ENCODE measurements around the gene MYOZ2.
A peak's percentile ranks its signal among the peaks of the same experiment; 100 is the strongest.

The MYOZ2 gene

GRCh38 chr4:119212234-119212963 is 76.8 kb downstream of the MYOZ2 start, which contains the start of gene USP53:
Gene USP53 (plus strand): TSS chr4:119212713. CDS start chr4:119239760, 27,047 bp downstream.
- peak within 1 kb of the TSS; percentile 89 for H3K4me3 ChIP-seq (ENCODE audit: low read depth, low read length)
- peaks cover 2% of the 10 kb centered on the region for H3K36me3 ChIP-seq (ENCODE audit: control insufficient read depth, insufficient read depth, low read length)
- peaks cover 26% of the 10 kb centered on the region for H3K4me1 ChIP-seq (ENCODE audit: control insufficient read depth, insufficient read depth, low read length)
- peak within 1 kb of the TSS; percentile 99 for H3K27ac ChIP-seq (ENCODE audit: low read depth, low read length)
- peak within 1 kb of the TSS; percentile 93 for H3K9ac ChIP-seq (ENCODE audit: low read depth, low read length)
- peaks cover 9% of the 10 kb centered on the region; the same call in 1 of the 2 replicates for H3K27me3 ChIP-seq (ENCODE audit: control insufficient read depth, insufficient read depth, low read length)
- no peaks in the 10 kb centered on the region for H3K9me3 ChIP-seq (ENCODE audit: control insufficient read depth, insufficient read depth, low read length)

- H3K27ac ChIP-seq (ENCODE audit: low read depth, low read length), result peak overlapping the region; percentile 99
- H3K9ac ChIP-seq (ENCODE audit: low read depth, low read length), result peak overlapping the region; percentile 85
- H3K36me3 ChIP-seq (ENCODE audit: control insufficient read depth, insufficient read depth, low read length), result peaks cover 9% of the 10 kb centered on the region
- H3K4me1 ChIP-seq (ENCODE audit: control insufficient read depth, insufficient read depth, low read length), result peaks cover 26% of the 10 kb centered on the region
- peaks cover 9% of the 10 kb centered on the region; the same call in 1 of the 2 replicates for H3K27me3 ChIP-seq (ENCODE audit: control insufficient read depth, insufficient read depth, low read length)
- no peaks in the 10 kb centered on the region for H3K9me3 ChIP-seq (ENCODE audit: control insufficient read depth, insufficient read depth, low read length)
- H3K4me3 ChIP-seq (ENCODE audit: low read depth, low read length), result peak overlapping the region; percentile 89
These were observed 77.5 kb downstream of the MYOZ2 start for GRCh38 chr4:119212964-119213606.

- H3K9ac ChIP-seq (ENCODE audit: low read depth, low read length), result no peak overlapping the region
- no peaks in the 10 kb centered on the region for H3K9me3 ChIP-seq (ENCODE audit: control insufficient read depth, insufficient read depth, low read length)
- peaks cover 6% of the 10 kb centered on the region; the same call in 1 of the 2 replicates for H3K4me1 ChIP-seq (ENCODE audit: control insufficient read depth, insufficient read depth, low read length)
- no peak overlapping the region for H3K4me3 ChIP-seq (ENCODE audit: low read depth, low read length)
- H3K27me3 ChIP-seq (ENCODE audit: control insufficient read depth, insufficient read depth, low read length), result no peaks in the 10 kb centered on the region
- H3K36me3 ChIP-seq (ENCODE audit: control insufficient read depth, insufficient read depth, low read length), result peaks cover 50% of the 10 kb centered on the region
- no peak overlapping the region for H3K27ac ChIP-seq (ENCODE audit: low read depth, low read length)
These were observed 82.5 kb downstream of the MYOZ2 start for GRCh38 chr4:119218093-119218492.

- Histone ChIP-seq H3K27ac (ENCODE audit: low read depth, low read length) (no peak overlapping the region), H3K36me3 (ENCODE audit: control insufficient read depth, insufficient read depth, low read length) (peaks cover 50% of the 10 kb centered on the region), H3K9ac (ENCODE audit: low read depth, low read length) (no peak overlapping the region), H3K4me1 (ENCODE audit: control insufficient read depth, insufficient read depth, low read length) (no peaks in the 10 kb centered on the region), H3K9me3 (ENCODE audit: control insufficient read depth, insufficient read depth, low read length) (no peaks in the 10 kb centered on the region), H3K27me3 (ENCODE audit: control insufficient read depth, insufficient read depth, low read length) (no peaks in the 10 kb centered on the region), H3K4me3 (ENCODE audit: low read depth, low read length) (no peak overlapping the region)
These were observed 85.8 kb downstream of the MYOZ2 start for GRCh38 chr4:119221412-119221811.

- Histone ChIP-seq H3K27me3 (ENCODE audit: control insufficient read depth, insufficient read depth, low read length) (no peaks in the 10 kb centered on the region), H3K27ac (ENCODE audit: low read depth, low read length) (no peak overlapping the region), H3K4me1 (ENCODE audit: control insufficient read depth, insufficient read depth, low read length) (no peaks in the 10 kb centered on the region), H3K9ac (ENCODE audit: low read depth, low read length) (no peak overlapping the region), H3K9me3 (ENCODE audit: control insufficient read depth, insufficient read depth, low read length) (no peaks in the 10 kb centered on the region), H3K4me3 (ENCODE audit: low read depth, low read length) (no peak overlapping the region), H3K36me3 (ENCODE audit: control insufficient read depth, insufficient read depth, low read length) (peaks cover 10% of the 10 kb centered on the region)
These were observed 92.1 kb downstream of the MYOZ2 start for GRCh38 chr4:119227690-119228089.

- Histone ChIP-seq H3K9ac (ENCODE audit: low read depth, low read length) (no peak overlapping the region), H3K4me3 (ENCODE audit: low read depth, low read length) (no peak overlapping the region), H3K27me3 (ENCODE audit: control insufficient read depth, insufficient read depth, low read length) (no peaks in the 10 kb centered on the region), H3K9me3 (ENCODE audit: control insufficient read depth, insufficient read depth, low read length) (no peaks in the 10 kb centered on the region), H3K36me3 (ENCODE audit: control insufficient read depth, insufficient read depth, low read length) (peaks cover 10% of the 10 kb centered on the region), H3K4me1 (ENCODE audit: control insufficient read depth, insufficient read depth, low read length) (no peaks in the 10 kb centered on the region), H3K27ac (ENCODE audit: low read depth, low read length) (no peak overlapping the region)
These were observed 92.8 kb downstream of the MYOZ2 start for GRCh38 chr4:119228406-119228805.

GRCh38 chr4:119229908-119230687 is 94.5 kb downstream of the MYOZ2 start:
- H3K4me3 ChIP-seq (ENCODE audit: low read depth, low read length), result no peak overlapping the region
- no peaks in the 10 kb centered on the region for H3K27me3 ChIP-seq (ENCODE audit: control insufficient read depth, insufficient read depth, low read length)
- no peak overlapping the region for H3K9ac ChIP-seq (ENCODE audit: low read depth, low read length)
- no peaks in the 10 kb centered on the region for H3K4me1 ChIP-seq (ENCODE audit: control insufficient read depth, insufficient read depth, low read length)
- no peaks in the 10 kb centered on the region for H3K9me3 ChIP-seq (ENCODE audit: control insufficient read depth, insufficient read depth, low read length)
- no peak overlapping the region for H3K27ac ChIP-seq (ENCODE audit: low read depth, low read length)
- peaks cover 10% of the 10 kb centered on the region for H3K36me3 ChIP-seq (ENCODE audit: control insufficient read depth, insufficient read depth, low read length)

GRCh38 chr4:119231491-119231890 is 95.9 kb downstream of the MYOZ2 start:
- H3K4me3 ChIP-seq (ENCODE audit: low read depth, low read length), result no peak overlapping the region
- no peaks in the 10 kb centered on the region for H3K9me3 ChIP-seq (ENCODE audit: control insufficient read depth, insufficient read depth, low read length)
- H3K4me1 ChIP-seq (ENCODE audit: control insufficient read depth, insufficient read depth, low read length), result no peaks in the 10 kb centered on the region
- no peaks in the 10 kb centered on the region for H3K27me3 ChIP-seq (ENCODE audit: control insufficient read depth, insufficient read depth, low read length)
- peaks cover 18% of the 10 kb centered on the region for H3K36me3 ChIP-seq (ENCODE audit: control insufficient read depth, insufficient read depth, low read length)
- H3K27ac ChIP-seq (ENCODE audit: low read depth, low read length), result no peak overlapping the region
- no peak overlapping the region for H3K9ac ChIP-seq (ENCODE audit: low read depth, low read length)

- H3K9me3 ChIP-seq (ENCODE audit: control insufficient read depth, insufficient read depth, low read length), result no peaks in the 10 kb centered on the region
- H3K4me3 ChIP-seq (ENCODE audit: low read depth, low read length), result no peak overlapping the region
- no peaks in the 10 kb centered on the region for H3K4me1 ChIP-seq (ENCODE audit: control insufficient read depth, insufficient read depth, low read length)
- peaks cover 18% of the 10 kb centered on the region for H3K36me3 ChIP-seq (ENCODE audit: control insufficient read depth, insufficient read depth, low read length)
- H3K27ac ChIP-seq (ENCODE audit: low read depth, low read length), result no peak overlapping the region
- no peaks in the 10 kb centered on the region for H3K27me3 ChIP-seq (ENCODE audit: control insufficient read depth, insufficient read depth, low read length)
- H3K9ac ChIP-seq (ENCODE audit: low read depth, low read length), result no peak overlapping the region
These were observed 96.7 kb downstream of the MYOZ2 start for GRCh38 chr4:119232286-119232685.

GRCh38 chr4:119233191-119233590 is 97.6 kb downstream of the MYOZ2 start:
- peaks cover 18% of the 10 kb centered on the region for H3K36me3 ChIP-seq (ENCODE audit: control insufficient read depth, insufficient read depth, low read length)
- H3K9ac ChIP-seq (ENCODE audit: low read depth, low read length), result no peak overlapping the region
- H3K4me1 ChIP-seq (ENCODE audit: control insufficient read depth, insufficient read depth, low read length), result peaks cover 8% of the 10 kb centered on the region
- H3K9me3 ChIP-seq (ENCODE audit: control insufficient read depth, insufficient read depth, low read length), result no peaks in the 10 kb centered on the region
- H3K4me3 ChIP-seq (ENCODE audit: low read depth, low read length), result no peak overlapping the region
- H3K27ac ChIP-seq (ENCODE audit: low read depth, low read length), result no peak overlapping the region
- H3K27me3 ChIP-seq (ENCODE audit: control insufficient read depth, insufficient read depth, low read length), result no peaks in the 10 kb centered on the region

GRCh38 chr4:119233750-119234149 is 98.1 kb downstream of the MYOZ2 start:
- no peaks in the 10 kb centered on the region for H3K27me3 ChIP-seq (ENCODE audit: control insufficient read depth, insufficient read depth, low read length)
- H3K9me3 ChIP-seq (ENCODE audit: control insufficient read depth, insufficient read depth, low read length), result no peaks in the 10 kb centered on the region
- H3K9ac ChIP-seq (ENCODE audit: low read depth, low read length), result no peak overlapping the region
- H3K27ac ChIP-seq (ENCODE audit: low read depth, low read length), result no peak overlapping the region
- peaks cover 19% of the 10 kb centered on the region for H3K36me3 ChIP-seq (ENCODE audit: control insufficient read depth, insufficient read depth, low read length)
- H3K4me3 ChIP-seq (ENCODE audit: low read depth, low read length), result no peak overlapping the region
- H3K4me1 ChIP-seq (ENCODE audit: control insufficient read depth, insufficient read depth, low read length), result peaks cover 9% of the 10 kb centered on the region

Data from HUES48 (cell line).